Measurements from ENCODE around the gene NPC1. TPM values are rescaled to one million over a fixed set of nuclear protein-coding genes. Genes with fewer than 3 reads are reported as not detected.

NPC1 gene
- polyA plus RNA-seq, 2 of the 4 experiments (the other 2 are of a cell fraction) = 42.5 to 61.4 TPM

DNA sequence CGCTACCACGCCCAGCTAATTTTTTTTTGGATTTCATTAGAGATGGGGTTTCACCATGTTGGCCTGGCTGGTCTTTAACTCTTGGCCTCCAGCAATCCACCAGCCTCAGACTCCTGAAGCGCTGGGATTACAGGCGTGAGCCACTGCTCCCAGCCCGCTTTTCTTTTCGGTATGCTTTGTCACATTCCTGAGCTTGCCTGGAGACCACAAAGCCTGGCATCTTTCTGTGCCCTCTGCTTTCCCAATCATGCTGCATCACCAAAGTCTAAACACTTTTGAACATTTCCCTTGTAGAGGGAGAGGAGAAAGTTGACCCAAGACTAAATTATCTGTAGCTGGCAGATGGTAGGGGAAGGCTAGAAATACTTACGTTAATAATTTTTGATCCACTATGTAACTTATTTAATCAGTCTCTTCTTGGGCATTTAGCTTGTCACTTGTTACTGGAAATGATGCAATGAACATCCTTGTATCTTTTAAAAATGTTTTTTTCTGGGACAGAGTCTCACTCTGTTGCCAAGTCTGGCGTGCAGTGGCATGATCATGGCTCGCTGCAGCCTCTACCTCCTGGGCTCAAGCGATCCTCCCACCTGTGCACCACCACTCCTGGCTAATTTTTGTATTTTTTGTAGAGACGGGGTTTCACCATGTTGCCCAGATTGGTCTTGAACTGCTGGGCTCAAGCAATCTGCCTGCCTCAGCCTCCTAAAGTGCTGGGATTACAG lies 2.7 kb upstream of the NPC1 start:
- peak overlapping the region; percentile 98 to 99; a peak in 5 of 6 replicates for H3K27ac ChIP-seq
- CTCF ChIA-PET = interaction anchor here (1.0 to 2.4 kb wide), 7 partner anchors 26 to 114 kb away, joined by 3 to 11 read pairs (median 5); no protein-coding TSS in a partner anchor
- no peaks in the 10 kb centered on the region for H3K9me3 ChIP-seq
- TF ChIP-seq ZSCAN20 (CRISPR knock-in tag; IDR thresholded peaks at IDR 0.05) (no peak), FOSB (CRISPR knock-in tag; IDR thresholded peaks at IDR 0.05) (no peak), TP53 (CRISPR knock-in tag; IDR thresholded peaks at IDR 0.05) (no peak), CBX8 (IDR thresholded peaks at IDR 0.05) (no peak), BCL3 (IDR thresholded peaks at IDR 0.05) (no peak), SMC3 (IDR thresholded peaks at IDR 0.05) (no peak)
- TF ChIP-seq, protein P1, sequence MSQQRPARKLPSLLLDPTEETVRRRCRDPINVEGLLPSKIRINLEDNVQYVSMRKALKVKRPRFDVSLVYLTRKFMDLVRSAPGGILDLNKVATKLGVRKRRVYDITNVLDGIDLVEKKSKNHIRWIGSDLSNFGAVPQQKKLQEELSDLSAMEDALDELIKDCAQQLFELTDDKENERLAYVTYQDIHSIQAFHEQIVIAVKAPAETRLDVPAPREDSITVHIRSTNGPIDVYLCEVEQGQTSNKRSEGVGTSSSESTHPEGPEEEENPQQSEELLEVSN (IDR thresholded peaks at IDR 0.05; ENCODE audit: borderline replicate concordance, low read depth) = no peak
- peak overlapping the region; percentile 3; the same call in 1 of the 3 replicates for H3K4me2 ChIP-seq
- POLR2A ChIA-PET = no interaction called here
- 87% methylated on average over 11 of the region's 11 CpGs for WGBS (ENCODE audit: missing lambda C conversion rate)
- no peak overlapping the region for H3K4me3 ChIP-seq
- ATAC-seq = no peak
- DNase-seq (ENCODE audit: low read depth in 1 of 2, low spot score in 1 of 2) = no peak
- peaks cover 54% of the 10 kb centered on the region for H3K4me1 ChIP-seq
- no peak for FAIRE-seq

DNA sequence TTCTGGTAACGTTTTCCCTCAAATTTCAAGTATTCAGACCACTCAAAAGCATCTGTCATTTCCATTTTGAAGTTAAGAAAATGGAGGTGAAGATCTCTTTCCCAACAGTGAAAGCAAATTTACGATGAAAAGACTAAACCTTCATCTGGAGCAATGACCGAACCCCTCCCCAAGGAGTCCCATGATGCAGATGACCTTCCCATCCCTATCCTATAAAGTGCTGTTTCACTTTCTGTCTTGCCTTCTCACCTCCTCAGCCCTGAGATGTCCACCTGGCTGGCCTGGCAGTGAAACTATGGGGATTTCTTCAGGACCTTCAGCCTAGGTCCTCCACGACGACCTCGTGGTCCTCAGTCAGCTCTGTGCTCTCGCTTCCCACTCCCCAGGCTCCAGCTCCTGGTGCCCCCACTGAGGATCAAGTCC lies 925 bp upstream of the NPC1 start:
- TF ChIP-seq RNF2 (IDR thresholded peaks at IDR 0.05; ENCODE audit: borderline replicate concordance, low read depth) (no peak), BHLHE40 (IDR thresholded peaks at IDR 0.05; ENCODE audit: low read depth, low read length) (no peak), ZC3H11A (IDR thresholded peaks at IDR 0.05) (no peak), MYC (IDR thresholded peaks at IDR 0.05; ENCODE audit: borderline replicate concordance, low read length) (no peak), HOXB13 (CRISPR knock-in tag; IDR thresholded peaks at IDR 0.05; ENCODE audit: low read depth) (no peak), MAZ (IDR thresholded peaks at IDR 0.05; ENCODE audit: borderline replicate concordance, low read depth, low read length) (no peak), ESRRA (IDR thresholded peaks at IDR 0.05; ENCODE audit: borderline replicate concordance, low read length) (no peak), SMC3 (IDR thresholded peaks at IDR 0.05) (no peak), RFX5 (IDR thresholded peaks at IDR 0.05) (no peak), CHD2 (IDR thresholded peaks at IDR 0.05; ENCODE audit: low read length, partially characterized antibody) (no peak), TP53 (CRISPR knock-in tag; IDR thresholded peaks at IDR 0.05) (no peak), PHF8 (IDR thresholded peaks at IDR 0.05; ENCODE audit: borderline replicate concordance, low read depth) (no peak), HDAC2 (IDR thresholded peaks at IDR 0.05) (no peak), RARB (CRISPR knock-in tag; IDR thresholded peaks at IDR 0.05) (no peak), CTCF (IDR thresholded peaks at IDR 0.05) (no peak), NFE2L2 (conservative IDR thresholded peaks at IDR 0.05; ENCODE audit: low read length) (no peak), NR3C1 (IDR thresholded peaks at IDR 0.05) (no peak)
- TF ChIP-seq, protein P2, sequence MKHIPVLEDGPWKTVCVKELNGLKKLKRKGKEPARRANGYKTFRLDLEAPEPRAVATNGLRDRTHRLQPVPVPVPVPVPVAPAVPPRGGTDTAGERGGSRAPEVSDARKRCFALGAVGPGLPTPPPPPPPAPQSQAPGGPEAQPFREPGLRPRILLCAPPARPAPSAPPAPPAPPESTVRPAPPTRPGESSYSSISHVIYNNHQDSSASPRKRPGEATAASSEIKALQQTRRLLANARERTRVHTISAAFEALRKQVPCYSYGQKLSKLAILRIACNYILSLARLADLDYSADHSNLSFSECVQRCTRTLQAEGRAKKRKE (CRISPR knock-in tag; IDR thresholded peaks at IDR 0.05; ENCODE audit: low read depth) = no peak
- TF ChIP-seq, protein P3, sequence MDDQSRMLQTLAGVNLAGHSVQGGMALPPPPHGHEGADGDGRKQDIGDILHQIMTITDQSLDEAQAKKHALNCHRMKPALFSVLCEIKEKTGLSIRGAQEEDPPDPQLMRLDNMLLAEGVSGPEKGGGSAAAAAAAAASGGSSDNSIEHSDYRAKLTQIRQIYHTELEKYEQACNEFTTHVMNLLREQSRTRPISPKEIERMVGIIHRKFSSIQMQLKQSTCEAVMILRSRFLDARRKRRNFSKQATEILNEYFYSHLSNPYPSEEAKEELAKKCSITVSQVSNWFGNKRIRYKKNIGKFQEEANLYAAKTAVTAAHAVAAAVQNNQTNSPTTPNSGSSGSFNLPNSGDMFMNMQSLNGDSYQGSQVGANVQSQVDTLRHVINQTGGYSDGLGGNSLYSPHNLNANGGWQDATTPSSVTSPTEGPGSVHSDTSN (IDR thresholded peaks at IDR 0.05) = no peak
- no peak for DNase-seq (ENCODE audit: low read depth in 1 of 2, low spot score in 1 of 2)
- Histone ChIP-seq H3K9me3 (no peaks in the 10 kb centered on the region), H3K4me3 (no peak overlapping the region), H3K4me1 (peaks cover 55% of the 10 kb centered on the region), H3K27ac (peak overlapping the region; percentile 98 to 99), H3K4me2 (peak overlapping the region; percentile 73)
- WGBS (ENCODE audit: missing lambda C conversion rate) = 21% methylated on average over 7 of the region's 7 CpGs
- CTCF ChIA-PET = interaction anchor here (1.3 to 2.4 kb wide), 5 partner anchors 31 to 116 kb away, joined by 3 to 11 read pairs (median 4); no protein-coding TSS in a partner anchor
- POLR2A ChIA-PET = no interaction called here
- no peak for FAIRE-seq
- ATAC-seq = no peak

All from A549 (cell line).